Measurements from ENCODE around the gene TAF1L. TPM values are rescaled to one million over a fixed set of nuclear protein-coding genes. Genes with fewer than 3 reads are reported as not detected.

The TAF1L gene
- not detected in 2 replicates for total RNA-seq

DNA sequence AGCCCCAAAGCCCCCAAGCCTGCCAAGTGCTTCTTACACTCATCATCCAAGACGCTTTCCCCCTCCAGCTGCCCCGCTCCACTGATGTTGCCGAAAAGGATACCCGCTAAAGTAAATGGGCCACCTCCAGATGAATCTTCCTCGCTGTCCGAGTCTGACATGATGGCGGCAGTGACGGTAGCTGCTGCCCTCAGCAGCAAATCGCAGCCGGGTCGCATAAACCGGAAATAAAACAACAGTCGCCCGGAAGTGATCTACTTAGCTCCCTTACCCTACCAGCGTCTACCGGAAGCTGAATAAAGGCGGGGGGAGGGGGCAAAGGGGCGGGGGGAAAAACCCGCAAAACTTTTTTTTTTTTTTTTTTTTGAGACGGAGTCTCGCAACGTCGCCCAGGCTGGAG lies at the start of gene TAF1L:
TAF1L (minus strand) TSS at position 308 of the 400 bp plus-strand sequence; CDS start at position 218, 90 bp downstream.

Other genes starting within 250 kb of the TAF1L start
- 6.2 and 6.8 TPM in 2 replicates for gene RIGI, start 109.5 kb downstream of the TAF1L start, total RNA-seq
- gene SMIM27, start 83.3 kb downstream of the TAF1L start, total RNA-seq: 5.4 and 10.1 TPM in 2 replicates
- gene TOPORS, start 83.1 kb downstream of the TAF1L start, total RNA-seq: 9.6 and 10.1 TPM in 2 replicates
- gene NDUFB6, start 62.5 kb downstream of the TAF1L start, total RNA-seq: 28.9 and 38.6 TPM in 2 replicates
- not detected in 2 replicates for gene TMEM215, start 147.9 kb upstream of the TAF1L start, total RNA-seq

All from mesangial cell (primary cell).